ENCODE results near the gene PROX2. TPM values are rescaled to one million over a fixed set of nuclear protein-coding genes. Genes with fewer than 3 reads are reported as not detected.

PROX2 gene
- under 1 TPM in 1 of 2 donors, not detected in 1; 0.06 TPM for total RNA-seq
- 1 to 10 TPM; 1.3 to 3.9 TPM for polyA plus RNA-seq (ENCODE audit: insufficient read length in 2 of 2)
- long read RNA-seq, donor 1 = 0 reads
- long read RNA-seq, donor 2 = 0 reads
- long read RNA-seq, donor 3 = 0 reads
- long read RNA-seq, donor 4 = 0 reads

GRCh38 chr14:74875941-74876913 is at the start of gene PROX2:
TSS of gene PROX2 (minus strand) at chr14:74876145. CDS start at chr14:74863834, 12,311 bp downstream.
- Histone ChIP-seq H3K36me3 (ENCODE audit: control insufficient read depth, insufficient read depth, low read length) (no peaks in the 10 kb centered on the region), H3K27ac (ENCODE audit: low read depth, low read length) (no peak within 1 kb of the TSS)
- 34% methylated on average over 9 of the region's 13 CpGs for WGBS (ENCODE audit: insufficient coverage)

DNA sequence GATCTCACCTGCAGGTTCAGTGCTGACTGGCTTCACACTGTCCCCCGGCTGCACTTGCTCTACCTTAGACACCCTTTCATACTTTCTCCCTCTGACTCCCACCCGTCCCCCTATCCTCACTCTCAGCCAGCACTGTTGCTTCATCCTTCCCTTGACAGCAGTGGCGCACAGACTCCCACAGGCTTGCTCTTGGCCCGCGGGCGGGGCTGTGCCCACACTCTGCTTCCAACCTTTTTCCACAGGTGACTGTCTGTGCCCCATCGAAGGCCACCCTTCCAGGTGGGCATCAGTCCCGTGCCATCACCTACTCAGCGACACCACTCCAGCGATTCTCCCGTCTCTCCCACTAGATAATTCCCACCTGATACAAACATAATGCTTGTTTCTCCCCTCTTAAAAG is 48.1 kb upstream of the PROX2 start:
- Histone ChIP-seq H3K36me3 (ENCODE audit: control insufficient read depth, insufficient read depth, low read length) (peaks cover 19% of the 10 kb centered on the region), H3K4me1 (ENCODE audit: control insufficient read depth, insufficient read depth, low read length) (peaks cover 14% of the 10 kb centered on the region), H3K27ac (ENCODE audit: low read depth, low read length) (no peak overlapping the region), H3K4me3 (ENCODE audit: low read depth, low read length) (no peak overlapping the region), H3K9me3 (ENCODE audit: control insufficient read depth, insufficient read depth, low read length) (no peaks in the 10 kb centered on the region), H3K27me3 (ENCODE audit: control insufficient read depth, insufficient read depth, low read length) (no peaks in the 10 kb centered on the region)
- WGBS (ENCODE audit: insufficient coverage) = 90% methylated on average over 11 of the region's 11 CpGs
- DNase-seq (ENCODE audit: low read depth in 4 of 6, low spot score in 6 of 6) = no peak

More at GRCh38 chr14:74875941-74876913, at the start of gene PROX2:
- no peak for DNase-seq (ENCODE audit: low read depth in 4 of 6, low spot score in 6 of 6)
- Histone ChIP-seq H3K4me1 (ENCODE audit: control insufficient read depth, insufficient read depth, low read length) (peaks cover 5% of the 10 kb centered on the region), H3K9me3 (ENCODE audit: control insufficient read depth, insufficient read depth, low read length) (no peaks in the 10 kb centered on the region), H3K4me3 (ENCODE audit: low read depth, low read length) (no peak within 1 kb of the TSS), H3K27me3 (ENCODE audit: control insufficient read depth, insufficient read depth, low read length) (no peaks in the 10 kb centered on the region)

GRCh38 chr14:74922752-74923401 is 46.9 kb upstream of the PROX2 start, which contains the start of gene RPS6KL1:
TSS of gene RPS6KL1 (minus strand) at chr14:74923260. CDS start at chr14:74921541, 1,719 bp downstream.
- peak; percentile 57 to 98 (median 82) for DNase-seq (ENCODE audit: low read depth in 4 of 6, low spot score in 6 of 6)
- H3K4me3 ChIP-seq (ENCODE audit: low read depth, low read length) = peak within 1 kb of the TSS; percentile 52
- no peaks in the 10 kb centered on the region for H3K27me3 ChIP-seq (ENCODE audit: control insufficient read depth, insufficient read depth, low read length)
- no peaks in the 10 kb centered on the region for H3K9me3 ChIP-seq (ENCODE audit: control insufficient read depth, insufficient read depth, low read length)
- H3K27ac ChIP-seq (ENCODE audit: low read depth, low read length) = no peak within 1 kb of the TSS
- WGBS (ENCODE audit: insufficient coverage) = under 1% methylated on average over 46 of the region's 51 CpGs
- H3K4me1 ChIP-seq (ENCODE audit: control insufficient read depth, insufficient read depth, low read length) = peaks cover 21% of the 10 kb centered on the region
- H3K36me3 ChIP-seq (ENCODE audit: control insufficient read depth, insufficient read depth, low read length) = peaks cover 31% of the 10 kb centered on the region

DNA sequence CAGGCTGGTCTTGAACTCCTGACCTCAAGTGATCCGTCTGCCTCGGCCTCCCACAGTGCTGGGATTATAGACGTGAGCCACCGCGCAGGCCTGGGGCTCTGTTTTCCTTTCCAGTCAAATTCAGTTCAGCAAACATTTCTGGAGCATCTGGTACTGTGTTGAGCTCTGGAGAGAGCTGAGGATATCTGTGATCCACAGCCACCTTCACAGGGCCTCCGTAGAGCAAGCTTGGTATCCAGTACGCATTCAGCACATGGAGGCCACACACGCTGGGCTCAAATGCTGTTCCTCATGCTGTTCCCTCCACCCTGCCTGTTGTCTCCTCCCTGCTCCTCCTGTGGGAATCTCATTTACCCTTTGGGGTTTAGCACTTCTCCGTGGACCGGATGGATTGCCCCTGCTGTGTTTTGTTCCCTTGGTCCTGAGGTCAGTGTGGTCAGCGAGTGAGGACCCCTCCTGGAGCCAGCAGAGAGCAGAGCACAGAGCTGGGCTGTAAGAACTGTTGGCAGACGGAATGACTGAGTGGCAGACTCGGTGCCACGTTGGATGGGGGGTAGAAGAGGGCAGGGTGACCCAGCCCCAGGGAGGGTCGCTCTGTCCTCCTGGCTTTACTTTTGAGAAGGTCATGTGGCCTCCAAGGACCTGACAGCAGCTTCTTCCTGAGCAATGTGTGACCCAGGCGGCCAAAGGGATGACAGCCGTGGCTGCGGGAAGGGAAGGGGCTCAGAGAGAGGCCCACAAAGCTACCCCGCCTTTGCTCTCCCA is 46.2 kb upstream of the PROX2 start:
- H3K27ac ChIP-seq (ENCODE audit: low read depth, low read length) = no peak overlapping the region
- peaks cover 37% of the 10 kb centered on the region for H3K36me3 ChIP-seq (ENCODE audit: control insufficient read depth, insufficient read depth, low read length)
- no peaks in the 10 kb centered on the region for H3K9me3 ChIP-seq (ENCODE audit: control insufficient read depth, insufficient read depth, low read length)
- WGBS (ENCODE audit: insufficient coverage) = 47% methylated on average over 14 of the region's 19 CpGs
- H3K4me1 ChIP-seq (ENCODE audit: control insufficient read depth, insufficient read depth, low read length) = peaks cover 26% of the 10 kb centered on the region
- no peaks in the 10 kb centered on the region for H3K27me3 ChIP-seq (ENCODE audit: control insufficient read depth, insufficient read depth, low read length)
- peak overlapping the region; percentile 52 for H3K4me3 ChIP-seq (ENCODE audit: low read depth, low read length)
- DNase-seq (ENCODE audit: low read depth in 4 of 6, low spot score in 6 of 6) = no peak

- no peak for DNase-seq (ENCODE audit: low read depth in 4 of 6, low spot score in 6 of 6)
- no peak overlapping the region for H3K4me3 ChIP-seq (ENCODE audit: low read depth, low read length)
- H3K4me1 ChIP-seq (ENCODE audit: control insufficient read depth, insufficient read depth, low read length) = peaks cover 30% of the 10 kb centered on the region
- no peaks in the 10 kb centered on the region for H3K9me3 ChIP-seq (ENCODE audit: control insufficient read depth, insufficient read depth, low read length)
- 90% methylated on average over 18 of the region's 19 CpGs for WGBS (ENCODE audit: insufficient coverage)
- H3K27me3 ChIP-seq (ENCODE audit: control insufficient read depth, insufficient read depth, low read length) = no peaks in the 10 kb centered on the region
- no peak overlapping the region for H3K27ac ChIP-seq (ENCODE audit: low read depth, low read length)
- H3K36me3 ChIP-seq (ENCODE audit: control insufficient read depth, insufficient read depth, low read length) = peaks cover 47% of the 10 kb centered on the region
Observed at GRCh38 chr14:74921053-74921620, 45.2 kb upstream of the PROX2 start.

DNA sequence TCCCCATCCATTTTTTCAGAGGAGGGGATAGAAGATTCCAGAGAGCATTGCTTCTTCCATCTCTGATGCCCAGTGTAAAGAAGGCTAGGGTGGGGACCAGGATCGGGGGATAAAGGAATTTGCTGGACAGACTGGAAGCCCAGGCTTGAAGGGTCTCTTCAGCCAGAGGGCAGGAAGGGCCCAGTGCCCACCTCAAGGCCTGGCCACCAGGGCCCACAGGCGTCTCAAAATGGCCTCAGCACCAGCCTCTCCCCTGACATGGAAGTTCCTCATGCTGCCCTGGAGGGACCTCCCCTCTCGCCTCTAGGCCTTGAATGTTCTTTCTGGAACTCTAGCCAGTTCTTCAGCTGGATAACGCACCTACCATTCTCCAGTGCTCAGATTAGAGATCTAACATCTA is 44.3 kb upstream of the PROX2 start:
- Histone ChIP-seq H3K27ac (ENCODE audit: low read depth, low read length) (no peak overlapping the region), H3K4me3 (ENCODE audit: low read depth, low read length) (no peak overlapping the region)
- WGBS (ENCODE audit: insufficient coverage) = 85% methylated on average over 4 of the region's 4 CpGs

DNA sequence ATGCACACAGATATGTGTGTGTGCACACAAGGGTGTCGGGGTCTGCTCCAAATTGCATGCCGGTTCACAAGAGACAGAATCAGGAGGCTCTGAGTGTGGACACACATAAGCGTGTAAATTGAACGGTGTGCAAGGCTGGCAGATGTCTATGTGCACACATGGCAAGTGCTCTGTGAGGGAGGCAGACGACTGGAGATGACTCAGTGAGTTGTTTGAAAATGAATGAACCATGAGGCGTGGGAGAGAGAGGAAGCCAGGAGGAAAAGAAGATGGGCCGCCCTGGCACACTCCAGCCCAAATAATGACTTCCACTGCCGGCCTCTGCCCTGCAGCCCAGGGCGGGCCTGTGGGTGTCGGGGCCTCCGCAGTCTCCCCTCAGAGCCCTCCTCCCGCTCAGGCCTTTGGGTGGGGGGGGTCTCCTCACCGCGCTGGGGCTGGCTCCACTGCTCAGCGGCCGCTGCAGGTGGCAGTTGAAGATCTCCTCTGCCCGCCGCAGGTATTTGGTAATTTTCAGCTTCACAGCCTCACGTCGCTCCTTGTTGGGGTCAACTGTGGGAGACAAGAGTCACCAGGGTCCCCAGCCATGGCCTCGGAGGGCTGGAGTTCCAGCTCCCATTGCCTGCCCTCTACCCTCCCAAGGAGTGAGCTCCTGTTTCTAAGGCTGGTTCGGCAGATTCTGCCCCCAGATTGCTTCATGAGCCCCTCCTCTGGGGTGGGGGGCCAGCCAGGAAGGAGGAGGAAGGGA is 43.6 kb upstream of the PROX2 start:
- DNase-seq (ENCODE audit: low read depth in 4 of 6, low spot score in 6 of 6) = no peak
- Histone ChIP-seq H3K27ac (ENCODE audit: low read depth, low read length) (no peak overlapping the region), H3K36me3 (ENCODE audit: control insufficient read depth, insufficient read depth, low read length) (peaks cover 55% of the 10 kb centered on the region), H3K4me3 (ENCODE audit: low read depth, low read length) (no peak overlapping the region), H3K27me3 (ENCODE audit: control insufficient read depth, insufficient read depth, low read length) (no peaks in the 10 kb centered on the region), H3K4me1 (ENCODE audit: control insufficient read depth, insufficient read depth, low read length) (peaks cover 30% of the 10 kb centered on the region), H3K9me3 (ENCODE audit: control insufficient read depth, insufficient read depth, low read length) (no peaks in the 10 kb centered on the region)
- WGBS (ENCODE audit: insufficient coverage) = 94% methylated on average over 13 of the region's 22 CpGs

More for the DNA sequence above, 44.3 kb upstream of the PROX2 start:
- H3K9me3 ChIP-seq (ENCODE audit: control insufficient read depth, insufficient read depth, low read length) = no peaks in the 10 kb centered on the region
- no peaks in the 10 kb centered on the region for H3K27me3 ChIP-seq (ENCODE audit: control insufficient read depth, insufficient read depth, low read length)
- peaks cover 30% of the 10 kb centered on the region for H3K4me1 ChIP-seq (ENCODE audit: control insufficient read depth, insufficient read depth, low read length)
- peaks cover 55% of the 10 kb centered on the region for H3K36me3 ChIP-seq (ENCODE audit: control insufficient read depth, insufficient read depth, low read length)
- DNase-seq (ENCODE audit: low read depth in 4 of 6, low spot score in 6 of 6) = no peak

DNA sequence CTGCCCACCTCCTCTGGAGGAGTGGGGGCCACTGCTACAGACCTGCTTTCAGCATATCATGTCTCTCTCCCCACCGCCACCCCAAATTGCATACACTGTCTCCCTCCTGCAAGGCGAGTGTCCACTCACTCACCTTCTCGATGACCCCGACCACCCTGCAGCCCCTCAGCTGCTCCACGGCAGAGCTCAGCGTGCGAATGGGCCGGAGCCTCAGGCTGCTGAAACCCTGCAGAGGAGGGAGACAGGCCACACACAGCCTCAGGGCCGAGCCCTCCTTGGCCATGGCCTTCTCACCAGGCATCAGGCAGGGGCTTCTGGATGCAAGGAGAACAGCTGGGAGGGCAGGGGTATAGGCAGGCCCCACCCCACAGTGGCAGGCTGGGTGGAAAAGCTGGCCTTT is 42.4 kb upstream of the PROX2 start:
- Histone ChIP-seq H3K36me3 (ENCODE audit: control insufficient read depth, insufficient read depth, low read length) (peaks cover 55% of the 10 kb centered on the region), H3K27me3 (ENCODE audit: control insufficient read depth, insufficient read depth, low read length) (no peaks in the 10 kb centered on the region), H3K4me3 (ENCODE audit: low read depth, low read length) (no peak overlapping the region), H3K27ac (ENCODE audit: low read depth, low read length) (no peak overlapping the region), H3K4me1 (ENCODE audit: control insufficient read depth, insufficient read depth, low read length) (peaks cover 27% of the 10 kb centered on the region), H3K9me3 (ENCODE audit: control insufficient read depth, insufficient read depth, low read length) (no peaks in the 10 kb centered on the region)
- 89% methylated on average over 7 of the region's 9 CpGs for WGBS (ENCODE audit: insufficient coverage)
- DNase-seq (ENCODE audit: low read depth in 4 of 6, low spot score in 6 of 6) = no peak

All from spinal cord (tissue), 10 donors.